K562 (cell line): ENCODE results near the gene LRP1-AS. TPM values are rescaled to one million over a fixed set of nuclear protein-coding genes. Genes with fewer than 3 reads are reported as not detected.

ENCODE experiments used
- ATAC-seq: fragments of 200-7000 bp; cut with Tn5 transposase; 3 replicates; pipeline ENCODE4 v1.9.1; 2020; ENCODE audit warnings: moderate library complexity
- BruUV-seq: library from RNA; stranded (reverse); fragments of 400-500 nt; replicated peaks from 2 replicates; lab custom pipeline; 2021; lab: Mats Ljungman, UMichigan
- CTCF ChIA-PET: fragments of 300-600 bp; formaldehyde crosslinking; extraction: SDS; loops from one replicate; lab custom pipeline; 2021; ENCODE audit warnings: low intra/inter-chr PET ratio; lab: Yijun Ruan, JAX
- POLR2A ChIA-PET: fragments of 300-600, 350-650 bp; sonication (Branson Sonifier 250); formaldehyde crosslinking; extraction: SDS; loops from one replicate; lab custom pipeline; 2021; ENCODE audit warnings: antibody characterized with exemption, inconsistent platforms; lab: Yijun Ruan, JAX
- DNase-seq, 4 experiments: peaks; one replicate each; pipeline versions ENCODE4 v3.0.0 to v3.0.0-alpha.2; 2011 to 2018; ENCODE audit warnings: low spot score in 3 of 4, mixed read lengths in 3 of 4; ENCODE audit errors: extremely low read depth in 1 of 4
- FAIRE-seq: peaks from 2 replicates; lab custom pipeline; 2011; peaks lifted over from hg19 to GRCh38; lab: Jason Lieb, UNC
- H2AFZ ChIP-seq: 2 replicates; pipeline ENCODE4 v1.6.0; 2011; ENCODE audit warnings: low read depth, low read length, control low read depth, inconsistent platforms
- H3K27ac ChIP-seq: fragments of 200-600 bp; 3 replicates; pipeline ENCODE4 v1.8.0; 2011; ENCODE audit warnings: low read depth, mild to moderate bottlenecking, control low read depth, inconsistent platforms, low read length, moderate library complexity, mixed read lengths; ENCODE audit errors: extremely low read depth
- H3K27me3 ChIP-seq, 2 experiments: fragments of 300-600 bp in 1 of 2; 2 replicates in 1 of 2; 3 replicates in 1 of 2; pipeline versions ENCODE4 v1.6.0 to v1.8.0; 2011; ENCODE audit warnings: inconsistent platforms in 2 of 2, low read length in 2 of 2, mild to moderate bottlenecking in 1 of 2, mixed read lengths in 1 of 2, moderate library complexity in 1 of 2; ENCODE audit not compliant: control insufficient read depth in 2 of 2, insufficient read depth in 2 of 2
- H3K36me3 ChIP-seq: fragments of 300-600 bp; 3 replicates; pipeline ENCODE4 v1.8.0; 2011; ENCODE audit warnings: mild to moderate bottlenecking, low read length, inconsistent platforms; ENCODE audit not compliant: control insufficient read depth, insufficient read depth
- H3K4me1 ChIP-seq, 2 experiments: fragments of 200-600 bp in 1 of 2; replicated peaks in 1 of 2; 2 replicates in 1 of 2; 3 replicates in 1 of 2; pipeline versions ENCODE4 v1.5.1 to v1.8.0; 2011; ENCODE audit warnings: inconsistent platforms in 2 of 2, low read length in 2 of 2, mild to moderate bottlenecking in 1 of 2, mixed read lengths in 1 of 2, moderate library complexity in 1 of 2; ENCODE audit not compliant: control insufficient read depth in 2 of 2, insufficient read depth in 2 of 2
- H3K4me2 ChIP-seq: 2 replicates; pipeline ENCODE4 v1.6.1; 2011; ENCODE audit warnings: low read length, control low read depth, inconsistent platforms, mixed read lengths; ENCODE audit not compliant: insufficient read depth
- H3K4me3 ChIP-seq: fragments of 200-600 bp; sonication (generic), shearing (Covaris generic); 2 replicates; pipeline ENCODE4 v1.5.1; 2016; ENCODE audit warnings: control low read depth, inconsistent platforms
- H3K79me2 ChIP-seq: fragments of 200-600 bp; 3 replicates; pipeline ENCODE4 v1.8.0; 2011; ENCODE audit warnings: low read length, inconsistent platforms; ENCODE audit not compliant: control insufficient read depth, insufficient read depth
- H3K9ac ChIP-seq, 2 experiments: 2 replicates each; pipeline versions ENCODE4 v1.6.0 to v1.6.1; 2011; ENCODE audit warnings: low read depth in 2 of 2, low read length in 2 of 2, control low read depth in 1 of 2, inconsistent platforms in 1 of 2, mild to moderate bottlenecking in 1 of 2, mixed read lengths in 1 of 2; ENCODE audit not compliant: insufficient read depth in 1 of 2
- H3K9me1 ChIP-seq: one replicate; pipeline ENCODE4 v1.6.0; 2011; ENCODE audit warnings: inconsistent platforms, mild to moderate bottlenecking, low read length, moderate library complexity; ENCODE audit not compliant: control insufficient read depth, insufficient read depth
- H3K9me3 ChIP-seq: replicated peaks from 2 replicates; pipeline ENCODE4 v1.5.1; 2011; ENCODE audit warnings: low read depth, low read length, inconsistent platforms; ENCODE audit not compliant: control insufficient read depth, insufficient read depth
- H4K20me1 ChIP-seq: replicated peaks from 2 replicates; pipeline ENCODE4 v1.6.1; 2011; ENCODE audit warnings: low read length, inconsistent platforms, mixed read lengths; ENCODE audit not compliant: control insufficient read depth, insufficient read depth
- CTBP1 ChIP-seq: fragments of 450-650 bp; IDR thresholded peaks from 2 replicates; pipeline ENCODE4 v1.6.1; 2016; ENCODE audit warnings: borderline replicate concordance
- CXXC5 ChIP-seq: fragments of 250-450 bp; sonication (Bioruptor Pico); IDR thresholded peaks from 2 replicates; pipeline ENCODE4 v1.8.0; 2022; ENCODE audit warnings: inconsistent platforms, mild to moderate bottlenecking, moderate library complexity
- DLX4 ChIP-seq: fragments of 250-450 bp; sonication (Bioruptor Pico); IDR thresholded peaks from 2 replicates; pipeline ENCODE4 v1.6.1; 2021; ENCODE audit warnings: mild to moderate bottlenecking
- EGR1 ChIP-seq: fragments of 450-650 bp; conservative IDR thresholded peaks from 2 replicates; pipeline ENCODE4 v1.6.1; 2017; ENCODE audit warnings: mild to moderate bottlenecking
- FOSL1 ChIP-seq: fragments of 200-800 bp; sonication (Bioruptor generic); conservative IDR thresholded peaks from 2 replicates; pipeline ENCODE4 v1.6.1; 2016; ENCODE audit warnings: missing genetic modification characterization, missing compliant biosample characterization
- ILF3 ChIP-seq: fragments of 450-650 bp; IDR thresholded peaks from 2 replicates; pipeline ENCODE4 v1.6.1; 2018; ENCODE audit warnings: antibody characterized with exemption, mild to moderate bottlenecking, moderate library complexity, borderline replicate concordance
- JUN ChIP-seq, 2 experiments: sonication (generic) in 1 of 2; formaldehyde crosslinking in 1 of 2; IDR thresholded peaks; 2 replicates each; pipeline versions ENCODE4 v1.6.1 to v1.8.0; 2012 to 2022; ENCODE audit warnings: borderline replicate concordance in 2 of 2, mild to moderate bottlenecking in 2 of 2, improper control_type of control experiment in 1 of 2, low read depth in 1 of 2, low read length in 1 of 2, missing genetic modification reagents in 1 of 2
- MAFG ChIP-seq: fragments of 450-650 bp; conservative IDR thresholded peaks from 2 replicates; pipeline ENCODE4 v1.6.1; 2016; ENCODE audit warnings: missing genetic modification characterization, missing compliant biosample characterization
- NR2F6 ChIP-seq: fragments of 450-650 bp; formaldehyde crosslinking; IDR thresholded peaks from 2 replicates; pipeline ENCODE4 v1.4.0; 2020; ENCODE audit warnings: mild to moderate bottlenecking
- OTX1 ChIP-seq: fragments of 450-650 bp; formaldehyde crosslinking; IDR thresholded peaks from 2 replicates; pipeline ENCODE4 v1.4.0; 2022; ENCODE audit warnings: mild to moderate bottlenecking
- PHF8 ChIP-seq: fragments of 200-600 bp; sonication (generic); IDR thresholded peaks from 2 replicates; pipeline ENCODE4 v1.6.1; 2012; ENCODE audit warnings: mixed run types, mild to moderate bottlenecking, inconsistent platforms, low read length, moderate library complexity, borderline replicate concordance
- RFX5 ChIP-seq: IDR thresholded peaks from 2 replicates; pipeline ENCODE4 v1.6.1; 2011; ENCODE audit warnings: low read depth, mild to moderate bottlenecking, improper control_type of control experiment, low read length
- SIRT6 ChIP-seq: IDR thresholded peaks from one replicate; pipeline ENCODE4 v1.6.1; 2012; ENCODE audit warnings: low read depth, mild to moderate bottlenecking, control low read depth, inconsistent platforms, low read length, moderate library complexity
- ZFX ChIP-seq: sonication (generic); formaldehyde crosslinking; IDR thresholded peaks from 2 replicates; pipeline ENCODE4 v1.8.0; 2022; ENCODE audit warnings: mild to moderate bottlenecking, missing genetic modification reagents, moderate library complexity
- ZNF436 ChIP-seq: fragments of 250-450, 450-650 bp; sonication (Bioruptor Pico); formaldehyde crosslinking; IDR thresholded peaks from 2 replicates; pipeline ENCODE4 v1.7.0; 2020; ENCODE audit warnings: mild to moderate bottlenecking
- ZNF696 ChIP-seq: fragments of 250-450 bp; sonication (Bioruptor Pico); conservative IDR thresholded peaks from 2 replicates; pipeline ENCODE4 v1.4.0; 2020; ENCODE audit warnings: mild to moderate bottlenecking, moderate library complexity
- WGBS: fragments of 100-300 bp; shearing (Covaris generic); methylation state at CpG from one replicate; pipeline ENCODE4 v1.1.6; 2016; ENCODE audit warnings: low coverage, mixed read lengths; ENCODE audit not compliant: insufficient coverage; ENCODE audit errors: missing lambda C conversion rate; 5-methylcytosine and 5-hydroxymethylcytosine counted together
- in situ Hi-C: fragments of 300-500 bp; cut with MboI; formaldehyde crosslinking; loops from 4 replicates; pipeline ENCODE4 v1.15.0; 2018; ENCODE audit warnings: inconsistent platforms, mixed read lengths
- intact Hi-C: fragments of 100-400 bp; cut with micrococcal nuclease; formaldehyde crosslinking; loops from 2 replicates; pipeline ENCODE4 v1.14.2; 2022
- polyA plus RNA-seq, 8 experiments: library from polyadenylated mRNA; depleted of rRNA in 4 of 8; stranded (reverse) in 5 of 8; unstranded in 3 of 8; fragments of >200 nt; fragmentation: Nextera tagmentation in 2 of 8; fragmentation: Illumina TruSeq in 1 of 8; extraction: Ambion mirVana in 2 of 8; extraction: Trizol in 1 of 8; gene quantifications; 2 replicates each; pipeline versions ENCODE4 v1.2.1 to v1.2.3, GENCODE V29; 2011 to 2014; ENCODE audit warnings: inconsistent platforms in 1 of 8, missing spikeins in 1 of 8
- total RNA-seq, 7 experiments: library from RNA; depleted of rRNA in 6 of 7; stranded (reverse); fragments of >200 nt in 6 of 7; fragmentation: Illumina TruSeq in 2 of 7; extraction: Trizol in 2 of 7; gene quantifications; 2 replicates each; pipeline versions ENCODE4 v1.2.1 to v1.2.3, GENCODE V29; 2011 to 2021; ENCODE audit warnings: low replicate concordance in 1 of 7
- TF ChIP-seq, protein P1 (sequence below), 2 experiments: IDR thresholded peaks; 2 replicates each; pipeline ENCODE4 v1.6.1; 2011; ENCODE audit warnings: borderline replicate concordance in 1 of 2, control low read depth in 1 of 2, low read depth in 1 of 2, low read length in 1 of 2, mild to moderate bottlenecking in 1 of 2, mixed read lengths in 1 of 2, moderate library complexity in 1 of 2; ENCODE audit not compliant: insufficient read depth in 1 of 2, insufficient read length in 1 of 2, poor library complexity in 1 of 2, severe bottlenecking in 1 of 2; ENCODE audit errors: extremely low read depth in 1 of 2
- TF ChIP-seq, protein P2 (sequence below): fragments of 250-450 bp; sonication (Bioruptor Pico); IDR thresholded peaks from 2 replicates; pipeline ENCODE4 v1.5.1; 2021; ENCODE audit warnings: mild to moderate bottlenecking

The LRP1-AS gene
- total and polyA plus RNA-seq, 9 of the 15 experiments (the other 6 are each of a cell fraction or from before 2014, with no cell fraction given): not detected

- 1% methylated on average over 13 of the region's 57 CpGs for WGBS
- TF ChIP-seq FOSL1 (tag): peak; percentile 67
- no peak for TF ChIP-seq ZNF696 (CRISPR knock-in tag)
- TF ChIP-seq PHF8: peak; percentile 65; the same call in 1 of the 2 replicates
- peak; percentile 74 for TF ChIP-seq CXXC5 (CRISPR knock-in tag)
- no peak for TF ChIP-seq CTBP1
- no peak for TF ChIP-seq RFX5
- TF ChIP-seq, protein P1, sequence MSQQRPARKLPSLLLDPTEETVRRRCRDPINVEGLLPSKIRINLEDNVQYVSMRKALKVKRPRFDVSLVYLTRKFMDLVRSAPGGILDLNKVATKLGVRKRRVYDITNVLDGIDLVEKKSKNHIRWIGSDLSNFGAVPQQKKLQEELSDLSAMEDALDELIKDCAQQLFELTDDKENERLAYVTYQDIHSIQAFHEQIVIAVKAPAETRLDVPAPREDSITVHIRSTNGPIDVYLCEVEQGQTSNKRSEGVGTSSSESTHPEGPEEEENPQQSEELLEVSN (IDR thresholded peaks at IDR 0.05; ENCODE audit: borderline replicate concordance in 1 of 2, extremely low read depth in 1 of 2, insufficient read depth in 1 of 2, insufficient read length in 1 of 2, low read depth in 1 of 2, low read length in 1 of 2, poor library complexity in 1 of 2, severe bottlenecking in 1 of 2): peak; percentile 7 to 21
- TF ChIP-seq MAFG (tag): no peak
- no peak for TF ChIP-seq NR2F6 (CRISPR knock-in tag)
- TF ChIP-seq JUN (IDR thresholded peaks at IDR 0.05; ENCODE audit: borderline replicate concordance, low read depth, low read length): no peak
- no peak for TF ChIP-seq JUN (CRISPR knock-in tag; IDR thresholded peaks at IDR 0.05; ENCODE audit: borderline replicate concordance)
- peak; percentile 54; the same call in 1 of the 2 replicates for TF ChIP-seq ZFX (CRISPR knock-in tag)
- TF ChIP-seq ZNF436: no peak
- no peak for TF ChIP-seq ILF3
- peak; percentile 54 for TF ChIP-seq EGR1
- TF ChIP-seq DLX4: no peak
- no peak for TF ChIP-seq OTX1 (CRISPR knock-in tag)
- TF ChIP-seq, protein P2, sequence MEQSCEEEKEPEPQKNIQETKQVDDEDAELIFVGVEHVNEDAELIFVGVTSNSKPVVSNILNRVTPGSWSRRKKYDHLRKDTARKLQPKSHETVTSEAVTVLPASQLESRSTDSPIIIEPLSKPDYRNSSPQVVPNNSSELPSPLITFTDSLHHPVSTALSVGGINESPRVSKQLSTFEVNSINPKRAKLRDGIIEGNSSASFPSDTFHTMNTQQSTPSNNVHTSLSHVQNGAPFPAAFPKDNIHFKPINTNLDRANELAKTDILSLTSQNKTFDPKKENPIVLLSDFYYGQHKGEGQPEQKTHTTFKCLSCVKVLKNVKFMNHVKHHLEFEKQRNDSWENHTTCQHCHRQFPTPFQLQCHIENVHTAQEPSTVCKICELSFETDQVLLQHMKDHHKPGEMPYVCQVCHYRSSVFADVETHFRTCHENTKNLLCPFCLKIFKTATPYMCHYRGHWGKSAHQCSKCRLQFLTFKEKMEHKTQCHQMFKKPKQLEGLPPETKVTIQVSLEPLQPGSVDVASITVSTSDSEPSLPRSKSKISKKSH: no peak
- no peak for TF ChIP-seq SIRT6
Observed at GRCh38 chr12:57127726-57128518, 19.5 kb downstream of the LRP1-AS start, which contains the start of gene LRP1. Gene LRP1, plus strand, starts transcription at chr12:57128483. Its CDS starts 482 bp downstream, at chr12:57128965.

More at GRCh38 chr12:57127726-57128518, 19.5 kb downstream of the LRP1-AS start, which contains the start of gene LRP1:
- BruUV-seq: no TSS peak
- ATAC-seq (peak; percentile 74), FAIRE-seq (peak; percentile 71), DNase-seq (peak; percentile 90 to 96 (median 94))
- Histone ChIP-seq H3K36me3 (no peaks in the 10 kb centered on the region), H3K4me2 (peak within 1 kb of the TSS; percentile 86), H4K20me1 (no peaks in the 10 kb centered on the region), H3K79me2 (no peaks in the 10 kb centered on the region), H3K27ac (peak within 1 kb of the TSS; percentile 47; the same call in 1 of the 3 replicates), H3K4me3 (peak within 1 kb of the TSS; percentile 59), H3K4me1 (peaks cover 14 to 28% of the 10 kb centered on the region in 2 experiments), H2AFZ (peak within 1 kb of the TSS; percentile 91), H3K9me3 (peaks cover 5% of the 10 kb centered on the region), H3K9me1 (no peaks in the 10 kb centered on the region), H3K27me3 (no peaks in the 10 kb centered on the region), H3K9ac (peak within 1 kb of the TSS; percentile 63 to 95; a peak in 3 of 4 replicates)
- in situ Hi-C loops (no loop called here), intact Hi-C loops (loop anchor here (10.0 kb wide), 1 partner anchor 117 kb away; no protein-coding TSS in a partner anchor)
- CTCF ChIA-PET: interaction anchor here (0.6 to 1.2 kb wide), 5 partner anchors 46 to 70 kb away, joined by 3 to 5 read pairs (median 4); no protein-coding TSS in a partner anchor
- POLR2A ChIA-PET: interaction anchor here (0.7 to 1.5 kb wide), 8 partner anchors 9 to 439 kb away, joined by 3 to 6 read pairs (median 4); no protein-coding TSS in a partner anchor
